Endothelial cell of hepatic sinusoid (primary cell): Measurements from ENCODE around the gene LNPK.
"Not testable (repeated sequence)": the region's sequence is repeated elsewhere in the genome, so short reads cannot be mapped to it uniquely, and the experiment has no call there.

Experiments
- in situ Hi-C: cut with HindIII; loops from 2 replicates; pipeline ENCODE4 v1.10.0; 2017; ENCODE audit warnings: low sequenced_read_pairs

Gene LNPK

GRCh38 chr2:175913849-175914743 is 88.0 kb downstream of the LNPK start:
- in situ Hi-C loops = loop anchor here (5.0 kb wide), 1 partner anchor 42 kb away; no protein-coding TSS in a partner anchor

GRCh38 chr2:175913267-175913666 is 88.8 kb downstream of the LNPK start:
- in situ Hi-C loops = loop anchor here (5.0 kb wide), 1 partner anchor 41 kb away; no protein-coding TSS in a partner anchor

- in situ Hi-C loops = no loop called here
Measured at GRCh38 chr2:175904035-175904434, 98.0 kb downstream of the LNPK start.

- in situ Hi-C loops = no loop called here
Measured at GRCh38 chr2:175903384-175903936, 98.6 kb downstream of the LNPK start.

GRCh38 chr2:175895957-175896356 is 106.1 kb downstream of the LNPK start:
- in situ Hi-C loops = not testable (repeated sequence)

- in situ Hi-C loops = no loop called here
Measured at GRCh38 chr2:175892046-175892445, 110.0 kb downstream of the LNPK start.

- in situ Hi-C loops = no loop called here
Measured at GRCh38 chr2:175890636-175891242, 111.3 kb downstream of the LNPK start.

- in situ Hi-C loops = no loop called here
Measured at GRCh38 chr2:175889701-175890302, 112.3 kb downstream of the LNPK start.

GRCh38 chr2:175887776-175888175 is 114.3 kb downstream of the LNPK start:
- in situ Hi-C loops = no loop called here

- in situ Hi-C loops = no loop called here
Measured at GRCh38 chr2:175884697-175885393, 117.2 kb downstream of the LNPK start.

GRCh38 chr2:175883586-175884194 is 118.4 kb downstream of the LNPK start:
- in situ Hi-C loops = no loop called here

- in situ Hi-C loops = no loop called here
Measured at GRCh38 chr2:175879679-175880078, 122.4 kb downstream of the LNPK start.

- in situ Hi-C loops = no loop called here
Measured at GRCh38 chr2:175877845-175878544, 124.1 kb downstream of the LNPK start.

GRCh38 chr2:175874291-175874690 is 127.8 kb downstream of the LNPK start:
- in situ Hi-C loops = loop anchor here (5.0 kb wide), 2 partner anchors 38 to 72 kb away; no protein-coding TSS in a partner anchor
